Activated naive CD4-positive, alpha-beta T cell treated with Interleukin-2 at 50 U/mL for 16 hours (primary cell): ENCODE data around the gene KLHL11.

Experiments used
- DNase-seq: peaks from one replicate; pipeline ENCODE4 v3.0.0-alpha.2; 2020

KLHL11 gene, protein sequence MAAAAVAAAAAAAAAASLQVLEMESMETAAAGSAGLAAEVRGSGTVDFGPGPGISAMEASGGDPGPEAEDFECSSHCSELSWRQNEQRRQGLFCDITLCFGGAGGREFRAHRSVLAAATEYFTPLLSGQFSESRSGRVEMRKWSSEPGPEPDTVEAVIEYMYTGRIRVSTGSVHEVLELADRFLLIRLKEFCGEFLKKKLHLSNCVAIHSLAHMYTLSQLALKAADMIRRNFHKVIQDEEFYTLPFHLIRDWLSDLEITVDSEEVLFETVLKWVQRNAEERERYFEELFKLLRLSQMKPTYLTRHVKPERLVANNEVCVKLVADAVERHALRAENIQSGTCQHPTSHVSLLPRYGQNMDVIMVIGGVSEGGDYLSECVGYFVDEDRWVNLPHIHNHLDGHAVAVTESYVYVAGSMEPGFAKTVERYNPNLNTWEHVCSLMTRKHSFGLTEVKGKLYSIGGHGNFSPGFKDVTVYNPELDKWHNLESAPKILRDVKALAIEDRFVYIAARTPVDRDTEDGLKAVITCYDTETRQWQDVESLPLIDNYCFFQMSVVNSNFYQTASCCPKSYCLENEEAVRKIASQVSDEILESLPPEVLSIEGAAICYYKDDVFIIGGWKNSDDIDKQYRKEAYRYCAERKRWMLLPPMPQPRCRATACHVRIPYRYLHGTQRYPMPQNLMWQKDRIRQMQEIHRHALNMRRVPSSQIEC

DNA sequence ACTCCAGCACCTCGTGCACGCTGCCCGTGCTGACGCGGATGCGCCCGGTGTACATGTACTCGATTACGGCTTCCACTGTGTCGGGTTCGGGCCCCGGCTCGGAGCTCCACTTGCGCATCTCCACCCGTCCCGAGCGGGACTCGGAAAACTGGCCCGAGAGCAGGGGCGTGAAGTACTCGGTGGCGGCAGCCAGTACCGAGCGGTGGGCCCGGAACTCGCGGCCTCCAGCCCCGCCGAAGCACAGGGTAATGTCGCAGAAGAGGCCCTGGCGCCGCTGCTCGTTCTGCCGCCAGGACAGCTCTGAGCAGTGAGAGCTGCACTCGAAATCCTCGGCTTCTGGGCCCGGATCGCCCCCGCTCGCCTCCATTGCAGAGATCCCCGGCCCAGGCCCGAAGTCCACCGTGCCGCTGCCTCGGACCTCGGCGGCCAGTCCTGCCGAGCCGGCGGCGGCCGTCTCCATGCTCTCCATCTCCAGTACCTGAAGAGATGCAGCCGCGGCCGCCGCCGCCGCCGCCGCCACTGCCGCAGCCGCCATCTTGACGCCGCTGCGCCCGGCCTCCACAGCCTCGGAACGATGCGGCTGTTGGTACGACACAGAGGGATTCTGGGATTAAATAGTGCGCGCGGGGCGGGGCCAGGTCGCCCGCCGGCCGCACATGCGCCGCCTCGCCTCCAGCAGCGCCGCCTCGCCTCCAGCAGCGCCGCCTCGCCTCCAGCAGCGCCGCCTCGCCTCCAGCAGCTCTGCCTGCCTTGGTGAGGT is at the start of gene KLHL11:
Gene KLHL11 (minus strand): TSS at position 588 of the 760 bp plus-strand sequence. CDS start 53 bp downstream, at position 535.
- peak; percentile 90 for DNase-seq

DNA sequence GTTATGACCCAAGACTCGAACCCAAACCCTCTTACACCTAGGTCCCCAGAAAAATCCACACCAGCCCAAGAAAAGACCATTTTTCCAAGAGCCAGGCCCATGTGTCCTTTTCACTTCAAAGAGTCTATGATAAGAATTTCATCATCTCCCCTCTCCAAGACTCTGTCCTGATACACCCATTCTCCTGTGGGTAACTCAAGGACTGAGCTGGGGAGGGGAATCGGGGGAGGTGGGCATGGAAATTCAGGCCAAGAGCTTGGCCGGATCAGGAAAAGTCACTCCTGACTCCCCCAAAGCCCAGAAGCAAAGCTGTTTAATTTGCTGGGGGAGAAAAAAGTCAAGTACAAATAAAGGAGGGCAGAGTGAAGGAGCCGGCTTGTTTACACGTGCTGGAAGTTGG is 49.8 kb upstream of the KLHL11 start:
- DNase-seq = no peak

DNA sequence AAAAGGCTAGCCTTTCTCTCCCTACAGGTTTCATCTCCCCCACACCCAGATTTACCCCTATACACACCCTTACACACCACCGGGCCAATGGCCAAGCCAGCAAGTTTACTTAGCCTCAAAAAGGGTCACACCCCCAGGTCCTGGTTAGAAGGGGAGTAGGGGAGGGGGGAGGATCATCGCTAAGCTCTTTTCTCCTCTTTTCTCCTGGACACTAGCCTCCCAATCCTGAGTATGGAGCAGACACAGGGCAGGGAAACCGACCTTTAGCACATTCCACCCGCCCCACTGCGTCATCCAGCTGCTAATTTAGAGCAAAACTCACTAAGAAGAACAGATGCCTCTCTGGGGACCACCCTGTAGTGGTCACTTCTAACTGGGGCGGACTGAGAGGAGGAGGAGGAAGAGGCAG is 49.1 kb upstream of the KLHL11 start:
- no peak for DNase-seq

DNA sequence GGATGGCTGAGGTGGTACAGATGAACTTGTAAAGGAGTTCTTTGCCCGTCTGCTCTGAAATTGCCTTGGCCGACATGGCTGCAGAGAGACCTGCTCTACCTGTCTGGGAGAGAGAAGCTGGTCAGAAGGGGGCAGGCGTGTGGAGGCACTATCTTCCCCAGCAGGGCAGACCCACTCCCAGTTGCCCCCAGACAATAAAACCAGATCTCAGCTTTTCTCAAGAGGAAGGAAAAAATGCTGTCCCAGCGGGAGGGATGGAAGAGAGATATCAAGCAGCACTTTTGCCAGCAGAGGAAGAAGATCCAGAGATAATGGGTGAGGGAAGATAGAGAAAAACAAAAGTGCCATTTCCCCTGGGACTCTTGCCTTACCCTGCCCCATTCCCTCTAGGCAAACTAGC is 48.6 kb upstream of the KLHL11 start:
- DNase-seq = no peak

DNA sequence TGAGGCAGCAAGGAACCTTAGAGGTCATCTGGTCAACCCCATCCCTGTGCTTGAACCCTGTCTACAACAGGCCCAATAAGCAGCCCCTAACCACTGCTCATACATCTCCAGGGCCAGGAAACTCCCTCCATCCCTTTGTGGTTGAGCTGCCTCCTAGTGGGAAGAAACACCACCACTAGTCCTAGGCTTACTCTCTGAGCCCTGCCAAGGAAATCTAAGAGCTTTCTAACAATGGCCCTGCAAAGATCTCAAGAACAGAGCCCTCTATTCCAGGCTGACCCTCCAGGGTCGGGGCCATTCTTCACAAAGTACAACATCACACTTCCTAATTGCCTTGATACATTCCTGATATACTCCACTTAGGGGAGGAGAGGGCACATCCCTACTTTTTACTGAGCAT is 47.7 kb upstream of the KLHL11 start:
- DNase-seq = no peak

DNA sequence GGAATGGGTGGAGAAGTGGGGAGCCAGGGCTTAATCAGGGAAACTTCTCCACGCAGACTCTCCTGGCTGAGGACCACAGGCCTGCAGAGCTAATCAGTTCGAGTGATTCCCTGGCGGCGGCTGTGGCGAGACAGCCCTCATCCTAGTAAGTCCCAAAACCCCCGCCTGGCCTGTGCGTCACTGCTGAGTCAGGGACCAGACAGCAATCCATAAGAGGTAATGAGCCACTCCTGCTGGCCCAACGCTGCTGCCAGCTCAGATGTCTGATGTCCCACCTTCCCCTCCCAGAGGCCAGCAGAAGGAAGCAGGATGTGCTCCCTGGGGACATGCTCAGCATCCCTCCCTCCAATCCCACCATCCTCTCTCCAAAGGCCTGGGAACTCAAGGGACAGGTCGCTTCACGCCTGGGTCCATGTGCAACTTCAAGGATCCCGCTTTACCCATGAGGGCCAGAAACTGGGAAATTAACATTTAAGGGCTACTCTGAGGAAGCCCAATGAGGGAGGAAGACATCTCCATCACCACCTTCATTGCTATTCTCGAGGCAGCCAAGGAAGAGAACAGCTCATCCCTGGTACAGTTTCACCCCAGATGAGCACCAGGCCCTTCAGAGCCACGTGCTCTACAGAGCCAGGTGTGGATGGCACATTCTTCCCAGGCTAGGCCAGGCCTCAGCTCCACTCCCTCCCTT is 45.6 kb upstream of the KLHL11 start:
- DNase-seq = no peak

DNA sequence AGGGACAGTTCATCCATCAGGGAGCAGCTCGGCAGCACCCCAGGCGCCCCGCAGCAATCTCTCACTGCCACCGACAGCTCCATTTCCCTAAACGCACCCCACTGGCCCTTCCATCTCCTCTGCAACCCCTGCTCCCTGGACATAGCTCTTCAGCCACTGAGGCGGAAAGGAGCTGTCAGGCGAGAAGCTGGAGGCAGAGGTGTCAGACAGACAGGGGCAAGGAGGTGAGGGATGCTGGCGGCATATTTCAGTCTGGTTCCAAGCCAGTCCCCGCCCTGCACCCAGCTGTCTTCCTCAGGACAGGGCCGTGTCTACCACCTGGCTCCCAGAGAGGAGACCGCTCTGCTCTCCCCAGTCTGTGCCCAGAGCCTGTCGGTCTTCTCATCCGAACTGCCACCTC is 43.9 kb upstream of the KLHL11 start:
- no peak for DNase-seq

DNA sequence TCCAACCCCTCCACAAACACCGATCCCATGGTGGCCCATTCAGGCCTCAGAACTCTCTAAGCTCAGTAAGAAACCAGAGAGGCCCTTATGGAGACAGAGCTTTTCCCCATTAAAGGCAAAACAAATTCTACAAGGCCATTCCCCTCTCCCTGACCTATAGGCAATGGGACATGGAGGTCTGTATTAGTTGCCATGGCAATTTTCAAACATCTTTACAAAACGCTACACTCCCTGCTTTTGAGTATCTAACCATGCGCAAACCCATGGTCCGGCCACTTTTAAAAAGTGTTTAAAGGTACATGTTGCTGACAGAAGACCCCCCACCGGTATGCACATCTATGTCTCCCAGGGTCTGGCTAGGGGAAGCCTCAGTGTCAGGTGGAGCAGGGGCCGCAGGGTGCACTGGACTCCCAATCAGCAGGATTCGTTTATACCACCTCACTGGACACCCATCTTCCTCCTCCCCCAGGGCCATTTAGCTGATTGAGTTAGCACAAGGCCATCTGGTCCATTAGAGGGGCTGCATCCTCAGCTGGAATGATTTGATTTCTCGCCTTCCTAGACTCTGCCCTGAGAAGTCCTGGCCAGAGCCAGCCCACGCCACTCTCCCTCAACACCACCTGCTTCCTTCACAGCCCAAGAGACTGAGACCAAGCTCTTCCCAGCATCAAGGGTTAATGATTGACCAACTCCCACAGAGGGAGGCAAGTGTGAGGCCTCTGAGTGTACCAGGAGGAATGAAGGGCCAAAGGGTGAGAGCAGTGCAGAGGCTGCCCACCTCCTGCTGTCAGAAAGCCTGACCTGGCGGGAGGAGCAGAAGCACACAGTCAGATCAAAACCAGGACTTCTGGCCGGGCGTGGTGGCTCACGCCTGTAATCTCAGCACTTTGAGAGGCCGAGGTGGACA is 42.7 kb upstream of the KLHL11 start:
- no peak for DNase-seq

DNA sequence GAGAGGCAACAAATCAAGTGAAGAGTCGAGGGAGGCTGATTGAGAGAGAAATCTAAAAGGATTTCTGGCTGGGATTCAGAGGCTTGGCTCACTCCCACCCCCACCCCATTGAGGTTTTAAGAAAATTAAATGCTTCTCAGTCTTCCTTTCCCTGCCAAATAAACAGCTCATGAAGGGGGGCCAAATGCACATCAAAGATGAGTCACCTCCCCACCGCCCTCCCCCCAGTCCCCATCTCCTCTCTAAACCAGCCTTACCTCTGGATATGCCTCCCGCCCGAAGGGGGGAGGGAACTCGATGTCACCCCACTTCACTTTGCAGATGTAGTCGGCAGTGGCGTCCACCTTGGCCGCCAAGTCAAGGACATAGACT is 41.9 kb upstream of the KLHL11 start:
- DNase-seq = no peak

DNA sequence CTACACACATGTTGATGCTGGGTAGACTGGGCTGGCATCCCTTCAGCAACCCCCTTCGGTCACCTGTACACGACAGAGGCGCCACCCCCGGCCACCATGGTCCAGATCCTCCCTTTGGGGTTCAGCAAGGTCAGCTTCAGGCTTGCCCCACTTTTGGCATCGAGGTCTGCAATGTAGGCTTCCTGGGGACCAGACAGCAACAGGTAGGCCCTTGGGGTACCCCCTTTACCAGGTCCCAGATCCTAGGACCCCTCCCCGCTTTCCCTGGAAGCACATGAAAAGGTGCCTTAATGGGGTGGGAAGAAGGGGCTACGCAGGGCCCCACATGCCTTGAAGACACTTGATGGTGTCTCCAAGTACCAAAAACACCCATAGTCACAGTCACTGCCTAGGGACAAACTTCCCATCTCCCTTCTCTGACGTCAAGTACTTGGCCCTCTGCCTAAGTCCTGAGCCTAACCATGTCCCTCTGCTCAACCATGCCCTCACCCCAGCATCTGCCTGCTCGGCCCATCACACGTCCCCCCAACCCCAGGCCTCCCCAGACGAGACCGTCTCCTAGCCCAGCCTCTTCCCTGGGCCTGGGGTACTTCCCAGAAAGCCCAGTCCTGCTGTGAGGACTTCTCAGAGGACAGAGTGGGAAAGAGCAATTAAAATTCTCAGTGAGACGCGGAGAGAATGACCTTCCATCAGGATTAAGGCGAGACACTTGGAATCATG is 41.4 kb upstream of the KLHL11 start:
- no peak for DNase-seq

DNA sequence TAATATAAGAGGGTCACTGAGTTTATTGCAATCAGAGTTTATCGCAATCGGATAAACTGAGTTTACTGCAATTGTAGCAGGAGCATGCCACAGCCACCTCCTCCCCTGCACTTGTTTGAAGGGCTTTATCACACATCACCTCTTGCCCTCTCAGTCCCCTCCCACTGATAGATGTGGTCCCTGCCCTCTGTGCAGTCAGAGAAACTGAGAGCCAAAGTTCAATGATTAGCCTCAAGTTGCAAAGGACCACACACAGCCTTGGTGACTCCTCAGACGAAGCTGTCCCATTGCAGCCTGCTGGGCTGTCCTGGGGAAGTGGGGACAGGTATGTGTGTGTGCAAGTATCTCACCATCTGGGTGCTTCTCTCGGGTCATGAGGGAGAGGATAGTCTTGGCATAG is 39.9 kb upstream of the KLHL11 start:
- DNase-seq = no peak

DNA sequence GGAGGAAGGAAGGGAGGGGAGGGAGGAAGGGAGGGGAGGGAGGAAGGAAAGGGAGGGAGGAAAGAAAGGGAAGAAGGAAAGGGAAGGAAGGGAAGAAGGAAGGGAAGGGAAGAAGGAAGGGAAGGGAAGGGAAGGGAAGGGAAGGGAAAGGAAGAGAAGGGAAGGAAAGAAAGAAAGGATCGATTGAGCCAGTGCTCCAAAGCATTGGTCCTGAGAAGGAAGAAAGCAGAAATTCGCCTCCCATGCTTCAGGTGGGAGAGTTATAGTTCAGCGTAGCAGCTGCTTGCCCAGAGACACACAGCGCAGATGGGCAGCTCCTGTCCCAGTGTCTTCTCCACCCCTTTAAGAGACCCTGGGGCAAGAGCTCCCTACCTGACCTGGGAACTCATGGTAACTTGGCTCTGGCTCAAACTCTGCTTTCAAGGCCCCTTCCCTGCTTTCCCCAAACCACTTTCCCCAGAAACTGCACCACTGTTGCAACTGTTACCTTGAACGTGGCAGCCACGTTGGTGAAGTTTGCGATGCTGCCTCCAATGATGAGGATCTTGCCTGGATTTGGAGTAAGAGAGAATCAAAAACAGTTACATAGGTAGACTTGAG is 39.1 kb upstream of the KLHL11 start:
- DNase-seq = no peak

DNA sequence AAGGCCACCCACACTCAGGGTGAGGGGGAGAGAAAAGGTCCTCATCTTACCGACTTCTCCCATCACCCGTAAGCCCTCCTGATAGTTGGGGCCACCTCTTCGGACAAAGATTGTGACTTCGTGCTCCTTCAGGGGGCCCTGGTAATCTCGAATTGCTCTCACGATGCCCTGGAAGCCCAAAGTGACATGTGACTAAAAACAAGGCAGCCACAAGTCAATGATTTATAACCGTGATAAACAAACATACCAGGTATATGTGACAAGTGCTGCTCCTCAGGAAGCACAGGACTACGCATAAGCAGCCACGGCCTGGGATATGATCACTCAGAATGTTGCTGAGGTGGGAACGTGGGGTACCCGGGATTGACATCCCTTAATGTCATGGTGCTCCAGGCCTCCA is 36.4 kb upstream of the KLHL11 start:
- DNase-seq = no peak

DNA sequence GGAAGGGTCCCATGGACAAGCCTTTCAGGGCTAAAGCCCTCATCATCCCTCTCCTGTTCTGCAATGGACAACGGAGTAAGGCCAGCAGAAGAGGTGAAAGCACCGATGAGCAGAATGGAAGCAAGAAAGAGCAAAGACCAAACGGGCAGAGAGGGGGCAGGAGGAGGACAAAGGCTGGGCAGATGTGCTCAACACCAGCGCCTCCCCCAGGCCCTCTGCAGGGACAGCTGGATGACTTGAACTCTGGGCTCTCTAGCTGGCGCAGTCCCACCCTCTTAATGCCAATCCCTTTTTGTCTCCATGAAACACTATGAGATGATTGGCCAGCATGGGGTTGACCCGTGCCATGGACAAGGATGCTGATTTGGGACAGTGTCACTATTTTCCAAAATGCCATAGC is 31.5 kb upstream of the KLHL11 start:
- no peak for DNase-seq

DNA sequence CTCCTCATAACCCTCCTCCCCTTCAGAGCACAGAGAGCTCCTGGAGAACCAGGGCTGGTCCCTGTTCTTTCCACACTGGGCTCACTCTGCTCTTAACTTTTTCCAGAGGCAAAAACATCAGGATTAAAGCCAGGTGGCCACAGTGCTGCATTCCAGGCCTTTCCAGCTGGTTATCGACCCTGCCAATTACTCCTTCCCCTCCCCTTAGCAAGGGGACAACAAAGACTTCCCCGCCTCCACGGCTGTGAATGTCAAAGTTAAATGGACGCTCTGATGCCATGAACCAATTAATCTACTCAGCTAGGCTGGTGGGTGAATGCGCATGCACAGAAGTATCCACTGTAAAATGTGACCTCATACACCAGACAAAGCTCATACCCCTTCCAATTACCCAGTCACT is 30.4 kb upstream of the KLHL11 start:
- DNase-seq = no peak

DNA sequence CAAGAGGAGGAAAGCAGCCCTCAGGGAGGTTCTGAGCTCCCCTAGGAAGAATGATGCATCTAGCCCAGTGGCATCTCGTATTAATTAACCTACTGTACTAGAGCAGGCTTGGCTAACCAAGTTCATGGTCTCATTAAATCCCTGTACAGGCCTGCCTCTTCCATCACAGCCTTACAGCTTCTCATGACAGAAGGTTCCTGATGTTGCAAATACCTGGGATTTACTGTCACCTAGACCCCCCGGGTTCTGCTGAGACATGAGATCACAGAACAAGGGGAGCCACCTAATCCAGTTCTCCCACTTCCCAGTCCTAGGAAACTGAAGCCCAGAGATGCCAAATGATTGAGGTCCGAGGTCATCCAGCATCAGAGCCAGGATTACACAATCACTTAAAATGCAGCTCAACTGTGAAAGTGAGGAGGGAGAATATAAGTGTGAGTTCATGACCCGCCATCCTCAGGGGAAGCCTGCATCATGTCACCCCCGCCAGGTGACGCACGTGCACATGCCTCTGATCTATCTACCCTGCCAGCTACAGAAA is 29.6 kb upstream of the KLHL11 start:
- no peak for DNase-seq

DNA sequence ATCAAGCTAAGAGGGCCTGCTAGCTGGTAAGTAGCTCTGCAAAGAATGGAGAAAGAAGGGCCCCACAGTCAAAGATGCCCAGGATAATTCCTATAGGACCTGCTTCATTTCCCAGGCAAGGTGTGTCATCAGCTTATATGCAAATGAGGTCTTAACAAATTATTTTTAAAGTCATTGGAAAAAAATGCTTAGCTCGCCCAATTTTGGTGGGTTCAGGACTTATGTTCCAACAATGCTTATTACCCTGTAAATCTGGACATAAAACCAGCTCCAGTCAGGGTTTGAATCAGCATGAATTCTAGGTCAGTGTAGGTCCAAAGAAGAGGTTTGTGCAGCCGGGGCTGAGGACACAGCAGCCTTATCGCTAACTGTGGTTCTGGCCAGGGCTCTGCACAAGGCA is 28.2 kb upstream of the KLHL11 start:
- no peak for DNase-seq

DNA sequence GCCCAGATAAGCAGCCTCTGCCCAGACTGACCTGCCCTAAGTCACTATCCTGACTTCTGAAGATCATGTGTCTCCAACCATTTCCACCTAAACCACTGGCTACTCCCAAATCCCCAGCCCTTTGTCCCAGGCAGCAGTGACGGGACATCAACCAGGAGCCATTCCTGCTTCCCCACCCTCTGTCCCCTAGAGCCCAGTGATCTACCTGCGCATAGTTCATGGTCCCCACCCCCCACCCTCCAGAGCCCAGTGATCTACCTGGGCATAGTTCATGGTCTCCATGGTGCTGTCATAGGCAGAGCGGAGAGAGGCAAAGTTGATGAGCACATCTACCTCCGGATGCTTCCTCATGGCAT is 26.8 kb upstream of the KLHL11 start:
- DNase-seq = no peak

DNA sequence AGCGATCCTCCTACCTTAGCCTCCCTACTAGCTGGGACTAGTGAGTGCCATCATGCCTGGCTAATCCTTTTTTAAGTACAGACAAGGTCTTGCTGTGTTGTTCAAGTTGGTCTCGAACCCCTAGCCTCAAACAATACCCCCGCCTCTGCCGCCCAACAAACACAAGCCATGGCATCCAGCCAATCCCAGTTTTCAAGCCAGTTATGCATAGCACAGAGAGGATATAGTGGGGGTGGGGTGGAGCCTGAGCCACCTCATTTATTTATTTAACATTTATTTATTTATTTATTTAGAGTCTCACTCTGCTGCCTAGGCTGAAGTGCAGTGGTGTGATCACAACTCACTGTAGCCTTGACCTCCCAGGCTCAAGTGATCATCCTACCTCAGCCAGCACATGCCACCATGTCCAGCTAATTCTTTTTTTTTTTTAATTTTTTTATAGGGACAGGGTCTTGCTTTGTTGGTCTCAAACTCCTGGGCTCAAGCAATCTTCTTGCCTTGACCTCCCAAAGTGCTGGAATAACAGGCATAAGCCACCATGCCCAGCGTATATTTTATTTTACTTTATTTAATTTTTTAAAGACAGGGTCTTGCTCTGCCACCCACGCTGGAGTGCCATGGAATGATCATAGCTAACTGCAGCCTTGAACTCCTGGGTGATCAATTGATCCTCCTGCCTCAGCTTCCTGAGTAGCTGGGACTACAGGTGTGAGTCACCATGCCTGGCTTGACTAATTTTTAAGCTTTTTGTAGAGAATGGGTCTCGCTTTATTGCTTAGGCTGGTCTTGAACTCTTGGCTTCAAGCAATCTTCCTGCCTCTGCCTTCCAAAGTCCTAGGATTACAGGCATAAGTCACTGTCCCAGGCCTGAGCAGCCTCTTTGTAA is 26.2 kb upstream of the KLHL11 start:
- no peak for DNase-seq
